GM06990 (cell line): Measurements from ENCODE around the gene TECTA.
"Not testable (repeated sequence)": the region's sequence is repeated elsewhere in the genome, so short reads cannot be mapped to it uniquely, and the experiment has no call there.

Experiments used
- DNase-seq: peaks from one replicate; pipeline ENCODE4 v3.0.0-alpha.2; 2011; ENCODE audit not compliant: insufficient read length; ENCODE audit errors: extremely low read depth
- H3K27me3 ChIP-seq: replicated peaks from 2 replicates; pipeline ENCODE4 v1.6.0; 2011; ENCODE audit warnings: low read length; ENCODE audit not compliant: control insufficient read depth, insufficient read depth
- H3K36me3 ChIP-seq: 2 replicates; pipeline ENCODE4 v1.5.1; 2011; ENCODE audit warnings: low read length; ENCODE audit not compliant: control insufficient read depth, insufficient read depth
- H3K4me3 ChIP-seq: replicated peaks from 2 replicates; pipeline ENCODE4 v1.5.1; 2011; ENCODE audit warnings: low read depth, mild to moderate bottlenecking, control low read depth, low read length
- TF ChIP-seq, protein P1 (sequence below): IDR thresholded peaks from 2 replicates; pipeline ENCODE4 v1.5.1; 2011; ENCODE audit warnings: low read length, control low read depth, mild to moderate bottlenecking, inconsistent platforms; ENCODE audit not compliant: insufficient read depth, poor library complexity, severe bottlenecking

TECTA gene

DNA sequence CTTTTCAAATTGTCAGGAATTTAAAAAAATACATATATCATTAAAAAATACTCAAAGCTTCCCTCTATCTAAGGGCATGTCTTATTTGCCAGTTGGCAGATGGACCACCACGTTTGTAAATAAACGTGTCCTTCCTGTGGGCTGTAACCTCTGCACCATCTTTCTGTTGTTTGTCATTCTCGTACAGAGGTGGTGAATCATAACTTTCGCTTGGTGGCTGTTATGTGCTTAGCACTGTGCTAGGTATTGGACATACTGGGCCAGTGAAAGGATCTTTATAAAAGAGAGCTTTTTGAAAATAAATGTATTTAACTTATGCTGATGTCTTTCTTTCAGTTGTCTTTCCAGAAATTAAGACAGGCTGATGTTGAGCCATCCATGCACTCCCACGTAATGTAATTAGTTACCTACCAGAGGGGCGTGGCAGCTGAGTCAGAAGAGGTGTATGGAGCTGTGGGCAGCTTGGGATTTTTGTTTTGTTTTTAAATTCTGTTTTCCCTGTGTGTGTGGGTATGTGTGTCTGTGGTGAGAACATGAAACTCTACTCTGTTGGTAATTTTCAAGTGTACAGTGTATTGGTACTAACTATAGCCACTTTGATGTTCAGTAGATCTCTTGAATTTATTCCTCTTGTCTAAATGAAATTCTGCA, 62.7 kb downstream of the TECTA start:
- Histone ChIP-seq H3K36me3 (no peaks in the 10 kb centered on the region), H3K4me3 (no peak overlapping the region), H3K27me3 (no peaks in the 10 kb centered on the region; the same call in 1 of the 2 replicates)
- TF ChIP-seq, protein P1, sequence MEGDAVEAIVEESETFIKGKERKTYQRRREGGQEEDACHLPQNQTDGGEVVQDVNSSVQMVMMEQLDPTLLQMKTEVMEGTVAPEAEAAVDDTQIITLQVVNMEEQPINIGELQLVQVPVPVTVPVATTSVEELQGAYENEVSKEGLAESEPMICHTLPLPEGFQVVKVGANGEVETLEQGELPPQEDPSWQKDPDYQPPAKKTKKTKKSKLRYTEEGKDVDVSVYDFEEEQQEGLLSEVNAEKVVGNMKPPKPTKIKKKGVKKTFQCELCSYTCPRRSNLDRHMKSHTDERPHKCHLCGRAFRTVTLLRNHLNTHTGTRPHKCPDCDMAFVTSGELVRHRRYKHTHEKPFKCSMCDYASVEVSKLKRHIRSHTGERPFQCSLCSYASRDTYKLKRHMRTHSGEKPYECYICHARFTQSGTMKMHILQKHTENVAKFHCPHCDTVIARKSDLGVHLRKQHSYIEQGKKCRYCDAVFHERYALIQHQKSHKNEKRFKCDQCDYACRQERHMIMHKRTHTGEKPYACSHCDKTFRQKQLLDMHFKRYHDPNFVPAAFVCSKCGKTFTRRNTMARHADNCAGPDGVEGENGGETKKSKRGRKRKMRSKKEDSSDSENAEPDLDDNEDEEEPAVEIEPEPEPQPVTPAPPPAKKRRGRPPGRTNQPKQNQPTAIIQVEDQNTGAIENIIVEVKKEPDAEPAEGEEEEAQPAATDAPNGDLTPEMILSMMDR: no peak
- DNase-seq: no peak

DNA sequence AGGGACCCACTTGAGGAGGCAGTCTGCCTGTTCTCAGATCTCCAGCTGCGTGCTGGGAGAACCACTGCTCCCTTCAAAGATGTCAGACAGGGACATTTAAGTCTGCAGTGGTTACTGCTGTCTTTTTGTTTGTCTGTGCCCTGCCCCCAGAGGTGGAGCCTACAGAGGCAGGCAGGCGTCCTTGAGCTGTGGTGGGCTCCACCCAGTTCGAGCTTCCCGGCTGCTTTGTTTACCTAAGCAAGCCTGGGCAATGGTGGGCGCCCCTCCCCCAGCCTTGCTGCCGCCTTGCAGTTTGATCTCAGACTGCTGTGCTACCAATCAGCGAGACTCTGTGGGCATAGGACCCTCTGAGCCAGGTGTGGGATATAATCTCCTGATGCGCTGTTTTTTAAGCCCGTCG, 76.6 kb downstream of the TECTA start:
- H3K36me3 ChIP-seq, DNase-seq, H3K27me3 ChIP-seq, H3K4me3 ChIP-seq: not testable (repeated sequence)

DNA sequence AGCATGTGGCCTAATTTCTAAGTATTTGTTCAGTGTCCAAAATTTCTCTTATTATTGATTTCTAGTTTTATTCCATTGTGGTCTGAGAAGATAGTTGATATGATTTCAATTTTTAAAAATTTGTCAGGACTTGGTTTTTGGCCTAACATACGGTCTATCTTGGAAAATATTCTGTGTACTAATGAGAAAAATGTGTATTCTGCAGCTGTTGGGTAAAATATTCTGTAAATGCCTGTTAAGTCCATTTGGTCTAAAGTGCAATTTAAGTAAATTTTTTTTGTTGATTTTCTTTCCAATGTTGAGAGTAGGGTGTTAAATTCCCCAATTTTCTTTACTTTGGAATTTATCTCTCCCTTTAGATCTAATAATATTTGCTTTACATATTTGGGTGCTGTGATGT, 78.3 kb downstream of the TECTA start:
- Histone ChIP-seq H3K4me3 (no peak overlapping the region), H3K36me3 (no peaks in the 10 kb centered on the region), H3K27me3 (no peaks in the 10 kb centered on the region)
- TF ChIP-seq, protein P1: no peak
- DNase-seq: no peak

DNA sequence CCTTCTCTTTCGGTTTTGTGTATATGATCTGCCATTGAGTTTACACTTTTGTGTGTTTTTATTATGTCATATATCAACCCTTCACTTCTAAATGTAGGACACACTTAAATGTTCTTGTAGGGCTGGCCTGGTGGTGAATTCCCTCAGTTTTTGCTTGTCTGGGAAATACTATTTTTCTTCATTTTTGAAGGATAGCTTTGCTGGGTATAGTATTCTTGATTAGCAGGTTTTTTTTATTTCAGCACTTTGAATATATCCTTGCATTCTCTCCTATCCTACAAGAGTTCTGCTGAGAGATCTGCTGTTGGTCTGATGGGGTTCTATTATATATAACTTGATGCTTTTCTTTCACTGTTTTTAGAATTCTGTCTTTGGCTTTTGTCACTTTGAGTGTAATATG, 79.1 kb downstream of the TECTA start:
- Histone ChIP-seq H3K36me3 (no peaks in the 10 kb centered on the region), H3K27me3 (no peaks in the 10 kb centered on the region), H3K4me3 (no peak overlapping the region)
- TF ChIP-seq, protein P1: no peak
- no peak for DNase-seq

DNA sequence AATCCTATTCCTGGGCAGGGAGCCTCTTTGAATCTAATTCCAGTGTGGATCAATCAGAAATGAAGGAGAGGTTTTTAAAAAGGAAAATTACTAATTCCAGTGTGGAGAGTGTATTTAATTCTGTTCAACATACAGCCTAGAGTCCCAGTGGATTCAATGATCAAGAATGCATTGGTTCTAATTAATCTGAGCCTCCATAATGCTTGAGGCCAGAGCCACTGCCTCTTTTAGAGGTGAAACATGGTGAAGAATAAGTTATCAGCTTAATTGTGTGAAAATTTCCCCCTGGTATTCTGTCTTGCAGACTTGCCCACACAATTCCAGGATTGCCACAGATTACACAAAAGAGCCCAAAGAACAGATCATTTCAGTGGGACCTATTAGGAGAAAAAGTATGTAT, 87.7 kb downstream of the TECTA start:
- no peak for DNase-seq
- H3K27me3 ChIP-seq: no peaks in the 10 kb centered on the region; the same call in none of the 2 replicates
- H3K36me3 ChIP-seq: no peaks in the 10 kb centered on the region
- H3K4me3 ChIP-seq: no peak overlapping the region
- TF ChIP-seq, protein P1: no peak

DNA sequence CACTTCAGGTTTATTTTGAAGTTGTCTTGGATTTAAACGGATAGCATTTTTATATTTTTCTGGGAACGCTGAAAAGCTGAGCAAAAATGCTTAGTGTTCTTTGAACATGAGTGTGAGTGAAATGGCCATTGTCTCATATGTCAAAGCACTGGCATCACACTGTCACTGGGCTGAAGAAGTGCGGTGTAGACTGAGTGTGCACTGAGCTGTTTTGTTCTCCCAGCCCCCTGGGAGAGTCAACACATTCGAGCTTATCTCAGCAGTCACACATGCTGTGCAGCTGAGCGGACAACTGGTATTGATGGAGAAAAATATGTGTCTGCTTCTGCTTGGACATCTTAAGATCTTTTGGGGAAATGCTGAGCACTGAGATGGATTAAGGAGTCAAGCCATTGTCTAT, 90.8 kb downstream of the TECTA start:
- DNase-seq: no peak
- Histone ChIP-seq H3K4me3 (no peak overlapping the region), H3K36me3 (no peaks in the 10 kb centered on the region), H3K27me3 (no peaks in the 10 kb centered on the region; the same call in none of the 2 replicates)
- TF ChIP-seq, protein P1: no peak
